HL-60 (cell line): ENCODE results near the gene BCL7A.

Experiments used
- DNase-seq, 2 experiments: peaks; one replicate each; pipeline ENCODE4 v3.0.0-alpha.2; 2010 to 2020; ENCODE audit warnings: low read depth in 1 of 2, low spot score in 1 of 2
- H3K27ac ChIP-seq: fragments of 250-450 bp; sonication (Bioruptor Pico); replicated peaks from 2 replicates; pipeline ENCODE4 v1.5.1; 2020; ENCODE audit warnings: mild to moderate bottlenecking, moderate library complexity
- H3K27me3 ChIP-seq: fragments of 250-450 bp; sonication (Bioruptor Pico); 2 replicates; pipeline ENCODE4 v1.5.1; 2021; ENCODE audit warnings: mild to moderate bottlenecking, moderate library complexity; ENCODE audit not compliant: insufficient read depth, poor library complexity, severe bottlenecking
- H3K4me3 ChIP-seq: replicated peaks from 2 replicates; pipeline ENCODE4 v1.5.1; 2011; ENCODE audit warnings: mild to moderate bottlenecking, control low read depth, low read length; ENCODE audit not compliant: insufficient read depth
- CTCF ChIP-seq: IDR thresholded peaks from one replicate; pipeline ENCODE4 v1.5.1; 2011; ENCODE audit warnings: low read length, control low read depth, inconsistent platforms; ENCODE audit not compliant: insufficient read depth
- GABPA ChIP-seq: IDR thresholded peaks from 2 replicates; pipeline ENCODE4 v1.6.1; 2012; ENCODE audit warnings: low read depth
- POLR2AphosphoS5 ChIP-seq: IDR thresholded peaks from 2 replicates; pipeline ENCODE4 v1.6.1; 2012; ENCODE audit warnings: low read depth
- SPI1 ChIP-seq: IDR thresholded peaks from 2 replicates; pipeline ENCODE4 v1.6.1; 2012; ENCODE audit warnings: low read depth, mild to moderate bottlenecking, borderline replicate concordance
- TF ChIP-seq, protein P1 (sequence below): IDR thresholded peaks from 2 replicates; pipeline ENCODE4 v1.6.1; 2012; ENCODE audit warnings: low read depth; ENCODE audit not compliant: insufficient replicate concordance

Gene BCL7A

GRCh38 chr12:122097927-122098756, 76.5 kb downstream of the BCL7A start:
- DNase-seq, result no peak
- Histone ChIP-seq H3K27me3 (no peaks in the 10 kb centered on the region), H3K4me3 (no peak overlapping the region), H3K27ac (no peak overlapping the region)
- TF ChIP-seq SPI1 (no peak), POLR2AphosphoS5 (no peak), CTCF (no peak), GABPA (no peak)
- TF ChIP-seq, protein P1, sequence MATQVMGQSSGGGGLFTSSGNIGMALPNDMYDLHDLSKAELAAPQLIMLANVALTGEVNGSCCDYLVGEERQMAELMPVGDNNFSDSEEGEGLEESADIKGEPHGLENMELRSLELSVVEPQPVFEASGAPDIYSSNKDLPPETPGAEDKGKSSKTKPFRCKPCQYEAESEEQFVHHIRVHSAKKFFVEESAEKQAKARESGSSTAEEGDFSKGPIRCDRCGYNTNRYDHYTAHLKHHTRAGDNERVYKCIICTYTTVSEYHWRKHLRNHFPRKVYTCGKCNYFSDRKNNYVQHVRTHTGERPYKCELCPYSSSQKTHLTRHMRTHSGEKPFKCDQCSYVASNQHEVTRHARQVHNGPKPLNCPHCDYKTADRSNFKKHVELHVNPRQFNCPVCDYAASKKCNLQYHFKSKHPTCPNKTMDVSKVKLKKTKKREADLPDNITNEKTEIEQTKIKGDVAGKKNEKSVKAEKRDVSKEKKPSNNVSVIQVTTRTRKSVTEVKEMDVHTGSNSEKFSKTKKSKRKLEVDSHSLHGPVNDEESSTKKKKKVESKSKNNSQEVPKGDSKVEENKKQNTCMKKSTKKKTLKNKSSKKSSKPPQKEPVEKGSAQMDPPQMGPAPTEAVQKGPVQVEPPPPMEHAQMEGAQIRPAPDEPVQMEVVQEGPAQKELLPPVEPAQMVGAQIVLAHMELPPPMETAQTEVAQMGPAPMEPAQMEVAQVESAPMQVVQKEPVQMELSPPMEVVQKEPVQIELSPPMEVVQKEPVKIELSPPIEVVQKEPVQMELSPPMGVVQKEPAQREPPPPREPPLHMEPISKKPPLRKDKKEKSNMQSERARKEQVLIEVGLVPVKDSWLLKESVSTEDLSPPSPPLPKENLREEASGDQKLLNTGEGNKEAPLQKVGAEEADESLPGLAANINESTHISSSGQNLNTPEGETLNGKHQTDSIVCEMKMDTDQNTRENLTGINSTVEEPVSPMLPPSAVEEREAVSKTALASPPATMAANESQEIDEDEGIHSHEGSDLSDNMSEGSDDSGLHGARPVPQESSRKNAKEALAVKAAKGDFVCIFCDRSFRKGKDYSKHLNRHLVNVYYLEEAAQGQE, result no peak

DNA sequence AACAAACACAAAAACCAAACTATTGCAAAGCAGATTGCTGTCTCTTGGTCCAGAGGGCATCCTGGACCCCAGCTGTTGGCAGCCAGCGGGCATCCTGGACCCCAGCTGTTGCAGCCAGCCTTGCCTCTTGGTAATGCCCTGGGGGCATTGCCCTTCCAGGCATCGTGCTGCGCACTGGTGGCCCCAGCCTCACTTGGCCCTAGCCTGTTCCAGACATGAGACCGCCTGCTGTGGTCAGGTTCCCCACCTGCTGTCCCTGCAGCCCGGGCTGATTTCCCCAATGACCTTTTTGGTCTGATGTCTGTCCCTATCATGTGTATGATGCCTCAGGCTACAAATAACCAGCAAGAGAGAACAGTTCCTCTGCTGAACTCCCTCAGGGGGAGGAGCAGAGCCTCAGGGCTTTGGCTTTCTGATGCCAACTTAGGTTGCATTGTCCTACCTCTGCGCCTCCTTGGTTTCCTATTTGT, 77.6 kb downstream of the BCL7A start:
- TF ChIP-seq, protein P1, result no peak
- TF ChIP-seq CTCF (no peak), SPI1 (no peak), POLR2AphosphoS5 (no peak), GABPA (no peak)
- no peak overlapping the region for H3K27ac ChIP-seq

DNA sequence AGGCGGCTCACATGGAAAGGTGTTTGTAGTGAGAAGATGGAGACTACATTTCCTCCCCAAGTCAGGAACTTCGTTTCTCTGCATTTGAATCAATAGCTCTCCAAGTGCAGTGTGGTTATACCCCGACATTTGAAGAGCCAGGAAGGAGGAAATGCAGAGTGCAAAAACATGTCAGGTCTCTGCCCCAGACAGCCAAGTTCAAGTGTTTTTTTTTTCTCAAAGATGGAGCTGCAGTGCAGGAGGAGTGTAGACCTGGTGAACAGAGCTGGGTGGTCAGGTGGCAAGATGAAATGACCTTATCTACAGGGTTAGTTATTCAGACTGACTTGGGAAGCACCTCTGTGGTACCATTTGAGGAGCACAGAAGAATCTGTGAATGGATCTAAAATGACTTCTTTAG, 78.2 kb downstream of the BCL7A start:
- TF ChIP-seq, protein P1, result no peak
- TF ChIP-seq POLR2AphosphoS5, result no peak
- no peak for TF ChIP-seq CTCF
- no peak for TF ChIP-seq GABPA
- TF ChIP-seq SPI1, result no peak
- DNase-seq, result no peak
- no peaks in the 10 kb centered on the region for H3K27me3 ChIP-seq
- H3K27ac ChIP-seq, result no peak overlapping the region
- H3K4me3 ChIP-seq, result no peak overlapping the region

More for the DNA sequence above, 77.6 kb downstream of the BCL7A start:
- no peak for DNase-seq
- no peaks in the 10 kb centered on the region for H3K27me3 ChIP-seq
- no peak overlapping the region for H3K4me3 ChIP-seq
